Measurements from ENCODE around the gene ACACA.

ACACA gene

GRCh38 chr17:37212179-37212578 is 194.5 kb downstream of the ACACA start:
- Histone ChIP-seq H3K27me3 (ENCODE audit: insufficient read depth, poor library complexity, severe bottlenecking) (no peaks in the 10 kb centered on the region), H3K4me3 (ENCODE audit: severe bottlenecking) (no peak overlapping the region), H3K36me3 (ENCODE audit: low read depth) (peaks cover 88% of the 10 kb centered on the region), H3K4me1 (ENCODE audit: insufficient read depth, poor library complexity, severe bottlenecking) (no peaks in the 10 kb centered on the region), H3K27ac (ENCODE audit: poor library complexity, severe bottlenecking) (no peak overlapping the region), H3K9me3 (ENCODE audit: severe bottlenecking) (no peaks in the 10 kb centered on the region)
- peak; percentile 16 for TF ChIP-seq CTCF (IDR thresholded peaks at IDR 0.05; ENCODE audit: poor library complexity, severe bottlenecking)
- ATAC-seq (ENCODE audit: low read depth): no peak
- no peak for DNase-seq (ENCODE audit: low spot score)

- no peak for ATAC-seq (ENCODE audit: low read depth)
- no peaks in the 10 kb centered on the region for H3K9me3 ChIP-seq (ENCODE audit: severe bottlenecking)
- DNase-seq (ENCODE audit: low spot score): no peak
These were observed 195.5 kb downstream of the ACACA start for GRCh38 chr17:37211136-37211535.

GRCh38 chr17:37207103-37207502 is 199.5 kb downstream of the ACACA start:
- Histone ChIP-seq H3K27me3 (ENCODE audit: insufficient read depth, poor library complexity, severe bottlenecking) (no peaks in the 10 kb centered on the region), H3K36me3 (ENCODE audit: low read depth) (peaks cover 97% of the 10 kb centered on the region), H3K27ac (ENCODE audit: poor library complexity, severe bottlenecking) (no peak overlapping the region), H3K4me3 (ENCODE audit: severe bottlenecking) (no peak overlapping the region), H3K9me3 (ENCODE audit: severe bottlenecking) (no peaks in the 10 kb centered on the region), H3K4me1 (ENCODE audit: insufficient read depth, poor library complexity, severe bottlenecking) (no peaks in the 10 kb centered on the region)
- ATAC-seq (ENCODE audit: low read depth) (no peak), DNase-seq (ENCODE audit: low spot score) (no peak)
- TF ChIP-seq CTCF (IDR thresholded peaks at IDR 0.05; ENCODE audit: poor library complexity, severe bottlenecking): no peak

More at GRCh38 chr17:37211136-37211535, 195.5 kb downstream of the ACACA start:
- no peak overlapping the region for H3K27ac ChIP-seq (ENCODE audit: poor library complexity, severe bottlenecking)
- no peaks in the 10 kb centered on the region for H3K27me3 ChIP-seq (ENCODE audit: insufficient read depth, poor library complexity, severe bottlenecking)
- no peak overlapping the region for H3K4me3 ChIP-seq (ENCODE audit: severe bottlenecking)
- no peak for TF ChIP-seq CTCF (IDR thresholded peaks at IDR 0.05; ENCODE audit: poor library complexity, severe bottlenecking)
- H3K36me3 ChIP-seq (ENCODE audit: low read depth): peaks cover 90% of the 10 kb centered on the region
- H3K4me1 ChIP-seq (ENCODE audit: insufficient read depth, poor library complexity, severe bottlenecking): no peaks in the 10 kb centered on the region

GRCh38 chr17:37206299-37206698 is 200.3 kb downstream of the ACACA start:
- peaks cover 97% of the 10 kb centered on the region for H3K36me3 ChIP-seq (ENCODE audit: low read depth)
- H3K27ac ChIP-seq (ENCODE audit: poor library complexity, severe bottlenecking): no peak overlapping the region
- H3K4me3 ChIP-seq (ENCODE audit: severe bottlenecking): no peak overlapping the region
- no peaks in the 10 kb centered on the region for H3K9me3 ChIP-seq (ENCODE audit: severe bottlenecking)
- no peaks in the 10 kb centered on the region for H3K4me1 ChIP-seq (ENCODE audit: insufficient read depth, poor library complexity, severe bottlenecking)
- ATAC-seq (ENCODE audit: low read depth) (no peak), DNase-seq (ENCODE audit: low spot score) (no peak)
- no peaks in the 10 kb centered on the region for H3K27me3 ChIP-seq (ENCODE audit: insufficient read depth, poor library complexity, severe bottlenecking)
- TF ChIP-seq CTCF (IDR thresholded peaks at IDR 0.05; ENCODE audit: poor library complexity, severe bottlenecking): no peak

GRCh38 chr17:37200497-37200896 is 206.1 kb downstream of the ACACA start:
- no peak for DNase-seq (ENCODE audit: low spot score)
- Histone ChIP-seq H3K4me1 (ENCODE audit: insufficient read depth, poor library complexity, severe bottlenecking) (no peaks in the 10 kb centered on the region), H3K36me3 (ENCODE audit: low read depth) (peaks cover 72% of the 10 kb centered on the region)

More at GRCh38 chr17:37200497-37200896, 206.1 kb downstream of the ACACA start:
- no peak overlapping the region for H3K4me3 ChIP-seq (ENCODE audit: severe bottlenecking)
- H3K27ac ChIP-seq (ENCODE audit: poor library complexity, severe bottlenecking): no peak overlapping the region
- no peak for ATAC-seq (ENCODE audit: low read depth)
- no peaks in the 10 kb centered on the region for H3K9me3 ChIP-seq (ENCODE audit: severe bottlenecking)
- no peaks in the 10 kb centered on the region for H3K27me3 ChIP-seq (ENCODE audit: insufficient read depth, poor library complexity, severe bottlenecking)
- TF ChIP-seq CTCF (IDR thresholded peaks at IDR 0.05; ENCODE audit: poor library complexity, severe bottlenecking): no peak
